HCT116 (cell line): Measurements from ENCODE around the gene ADAMTS20.

Experiments
- CTCF ChIP-seq, 3 experiments: fragments of 200-600 bp in 1 of 3; sonication (generic) in 1 of 3; IDR thresholded peaks in 2 of 3; conservative IDR thresholded peaks in 1 of 3; 2 replicates each; pipeline ENCODE4 v1.5.1; 2012 to 2017; ENCODE audit warnings: low read depth in 2 of 3, low read length in 2 of 3, antibody characterized with exemption in 1 of 3, borderline replicate concordance in 1 of 3, control low read depth in 1 of 3, mild to moderate bottlenecking in 1 of 3, mixed read lengths in 1 of 3, mixed run types in 1 of 3, moderate library complexity in 1 of 3; ENCODE audit not compliant: insufficient read depth in 1 of 3
- EGR1 ChIP-seq: IDR thresholded peaks from 2 replicates; pipeline ENCODE4 v1.6.1; 2012; ENCODE audit warnings: low read depth
- EZH2 ChIP-seq: fragments of 200-600 bp; sonication (generic); IDR thresholded peaks from 2 replicates; pipeline ENCODE4 v1.6.1; 2017; ENCODE audit warnings: antibody characterized with exemption, mixed run types
- JUND ChIP-seq: IDR thresholded peaks from 2 replicates; pipeline ENCODE4 v1.6.1; 2012
- MAX ChIP-seq: IDR thresholded peaks from 2 replicates; pipeline ENCODE4 v1.6.1; 2012
- POLR2A ChIP-seq: IDR thresholded peaks from 2 replicates; pipeline ENCODE4 v1.7.0; 2011; ENCODE audit warnings: borderline replicate concordance; ENCODE audit not compliant: insufficient read depth, insufficient read length; ENCODE audit errors: extremely low read depth
- SIN3A ChIP-seq: IDR thresholded peaks from 2 replicates; pipeline ENCODE4 v1.6.1; 2012; ENCODE audit warnings: low read depth

GRCh38 chr12:43309959-43310358 is 242.0 kb downstream of the ADAMTS20 start:
- no peak for TF ChIP-seq CTCF (IDR thresholded peaks at IDR 0.05 in 2 of 3, conservative IDR thresholded peaks at IDR 0.05 in 1 of 3; ENCODE audit: borderline replicate concordance in 1 of 3, insufficient read depth in 1 of 3, low read depth in 2 of 3, low read length in 2 of 3)
- TF ChIP-seq MAX = no peak
- TF ChIP-seq JUND = no peak
- no peak for TF ChIP-seq EGR1
- no peak for TF ChIP-seq EZH2
- TF ChIP-seq SIN3A = no peak
- TF ChIP-seq POLR2A = no peak
